A673 (cell line): ENCODE data around the gene PTTG1IP. TPM values are rescaled to one million over a fixed set of nuclear protein-coding genes. Genes with fewer than 3 reads are reported as not detected.

Experiments
- BruUV-seq: library from RNA; stranded (reverse); fragments of 400-500 nt; replicated peaks from 2 replicates; lab custom pipeline; 2021; lab: Mats Ljungman, UMichigan
- CTCF ChIA-PET: fragments of 300-600 bp; sonication (Branson Sonifier 250); formaldehyde crosslinking; loops from one replicate; lab custom pipeline; 2022; ENCODE audit warnings: antibody characterized with exemption; lab: Charles Lee
- POLR2A ChIA-PET: fragments of 300-600 bp; sonication (Branson Sonifier 250); formaldehyde crosslinking; loops from one replicate; lab custom pipeline; 2022; ENCODE audit warnings: antibody characterized with exemption; ENCODE audit not compliant: low non-redundant PET; lab: Charles Lee
- DNase-seq: peaks from one replicate; pipeline ENCODE4 v3.0.0-alpha.2; 2015; ENCODE audit warnings: low spot score
- H3K27ac ChIP-seq: fragments of 200-600 bp; sonication (generic); 2 replicates; pipeline ENCODE4 v1.5.1; 2016; ENCODE audit warnings: mixed run types, low read depth, mild to moderate bottlenecking, mixed read lengths, antibody characterized with exemption, low read length; ENCODE audit not compliant: poor library complexity, severe bottlenecking
- H3K27me3 ChIP-seq: fragments of 200-600 bp; sonication (generic); replicated peaks from 2 replicates; pipeline ENCODE4 v1.6.1; 2017; ENCODE audit warnings: mixed run types, low read depth, mild to moderate bottlenecking, mixed read lengths, antibody characterized with exemption, low read length; ENCODE audit not compliant: insufficient read depth, poor library complexity
- H3K36me3 ChIP-seq: fragments of 200-600 bp; sonication (generic); 2 replicates; pipeline ENCODE4 v1.6.1; 2016; ENCODE audit warnings: mixed run types, mild to moderate bottlenecking, mixed read lengths, antibody characterized with exemption, low read length; ENCODE audit not compliant: insufficient read depth, poor library complexity, severe bottlenecking
- H3K4me1 ChIP-seq: fragments of 200-600 bp; sonication (generic); 2 replicates; pipeline ENCODE4 v1.6.1; 2017; ENCODE audit warnings: mixed run types, mild to moderate bottlenecking, mixed read lengths, antibody characterized with exemption, low read length; ENCODE audit not compliant: insufficient read depth, poor library complexity, severe bottlenecking
- H3K4me3 ChIP-seq: fragments of 200-600 bp; sonication (generic); 2 replicates; pipeline ENCODE4 v1.5.1; 2016; ENCODE audit warnings: low read depth, mixed run types, mild to moderate bottlenecking, mixed read lengths, low read length; ENCODE audit not compliant: poor library complexity, severe bottlenecking
- H3K9me3 ChIP-seq: fragments of 200-600 bp; sonication (generic); 2 replicates; pipeline ENCODE4 v1.6.1; 2016; ENCODE audit warnings: mixed run types, low read depth, mild to moderate bottlenecking, mixed read lengths, antibody characterized with exemption, low read length; ENCODE audit not compliant: poor library complexity, severe bottlenecking
- CTCF ChIP-seq: fragments of 300-800, 200-600 bp; sonication (generic); conservative IDR thresholded peaks from 2 replicates; pipeline ENCODE4 v1.5.1; 2017; ENCODE audit warnings: low read depth, mild to moderate bottlenecking, antibody characterized with exemption, low read length, moderate library complexity, mixed read lengths
- EZH2 ChIP-seq: fragments of 200-600 bp; sonication (generic); IDR thresholded peaks from 2 replicates; pipeline ENCODE4 v1.6.1; 2017; ENCODE audit warnings: borderline replicate concordance, low read depth, mild to moderate bottlenecking, mixed read lengths, antibody characterized with exemption, low read length; ENCODE audit not compliant: poor library complexity, severe bottlenecking
- intact Hi-C: fragments of 100-400 bp; cut with micrococcal nuclease; formaldehyde crosslinking; loops from one replicate; pipeline ENCODE4 v1.10.0; 2022; ENCODE audit not compliant: unreplicated experiment
- total RNA-seq: library from RNA; stranded (reverse); gene quantifications from 2 replicates; pipeline ENCODE4 v1.2.3, GENCODE V29; 2021

Gene PTTG1IP
- total RNA-seq, 1 experiment from 2014 or later = 216 TPM

GRCh38 chr21:44850208-44850800 lies 23.2 kb downstream of the PTTG1IP start:
- Histone ChIP-seq H3K9me3 (no peaks in the 10 kb centered on the region), H3K4me1 (peaks cover 9% of the 10 kb centered on the region), H3K27ac (no peak overlapping the region), H3K36me3 (peaks cover 60% of the 10 kb centered on the region), H3K27me3 (no peaks in the 10 kb centered on the region), H3K4me3 (no peak overlapping the region)
- no peak for TF ChIP-seq CTCF
- no peak for TF ChIP-seq EZH2
- DNase-seq = no peak
- CTCF ChIA-PET = no interaction called here
- intact Hi-C loops = no loop called here
- POLR2A ChIA-PET = no interaction called here
- no TSS peak for BruUV-seq

DNA sequence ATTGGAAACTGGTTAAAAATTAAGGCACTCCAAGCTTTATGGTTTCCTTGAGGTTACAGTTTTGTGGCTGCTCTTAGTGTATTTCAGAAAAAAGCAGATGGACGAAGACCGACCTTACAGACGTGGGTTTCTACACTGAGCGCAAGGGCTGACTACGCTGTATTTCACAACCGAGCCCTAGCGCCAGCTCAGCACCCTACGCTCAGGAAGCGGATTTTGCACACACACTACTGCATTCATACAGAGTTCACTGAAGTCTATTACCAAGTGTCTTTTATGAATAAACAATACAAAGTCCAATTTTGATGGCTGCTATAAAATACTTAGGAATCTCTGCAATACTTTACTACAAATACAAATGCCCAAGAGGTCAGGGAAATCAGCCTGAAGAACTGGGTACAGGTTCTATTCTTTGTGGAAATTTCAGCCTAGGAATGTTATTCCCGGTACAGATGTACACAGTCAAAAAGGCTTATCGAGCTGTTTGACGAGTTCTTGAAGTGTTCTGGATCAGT lies 23.8 kb downstream of the PTTG1IP start:
- CTCF ChIA-PET = no interaction called here
- Histone ChIP-seq H3K4me3 (no peak overlapping the region), H3K9me3 (no peaks in the 10 kb centered on the region), H3K4me1 (peaks cover 10% of the 10 kb centered on the region), H3K27me3 (no peaks in the 10 kb centered on the region), H3K36me3 (peaks cover 54% of the 10 kb centered on the region), H3K27ac (no peak overlapping the region)
- POLR2A ChIA-PET = no interaction called here
- no peak for DNase-seq
- BruUV-seq = TSS peak; percentile 56
- intact Hi-C loops = no loop called here
- TF ChIP-seq EZH2 = no peak
- no peak for TF ChIP-seq CTCF

- DNase-seq = no peak
- intact Hi-C loops = no loop called here
- no peaks in the 10 kb centered on the region for H3K27me3 ChIP-seq
- CTCF ChIA-PET = no interaction called here
- no TSS peak for BruUV-seq
- peaks cover 47% of the 10 kb centered on the region for H3K36me3 ChIP-seq
- H3K4me3 ChIP-seq = no peak overlapping the region
- H3K9me3 ChIP-seq = no peaks in the 10 kb centered on the region
- H3K27ac ChIP-seq = no peak overlapping the region
- peaks cover 10% of the 10 kb centered on the region for H3K4me1 ChIP-seq
- POLR2A ChIA-PET = no interaction called here
- TF ChIP-seq EZH2 (no peak), CTCF (no peak)
Measured at GRCh38 chr21:44848821-44849521, 24.5 kb downstream of the PTTG1IP start.
